Raji (cell line): ENCODE data around the gene PTGR1.

Experiments
- POLR2A ChIP-seq: IDR thresholded peaks from 2 replicates; pipeline ENCODE4 v1.6.1; 2011; ENCODE audit warnings: low read depth, low read length, control low read depth; ENCODE audit not compliant: insufficient read depth

PTGR1 gene

GRCh38 chr9:111628411-111628810 is 29.0 kb upstream of the PTGR1 start:
- no peak for TF ChIP-seq POLR2A

- TF ChIP-seq POLR2A = no peak
Observed at GRCh38 chr9:111627260-111627963, 28.0 kb upstream of the PTGR1 start.

- no peak for TF ChIP-seq POLR2A
Observed at GRCh38 chr9:111622626-111623025, 23.2 kb upstream of the PTGR1 start.

GRCh38 chr9:111621895-111622480 is 22.5 kb upstream of the PTGR1 start:
- no peak for TF ChIP-seq POLR2A

GRCh38 chr9:111615928-111616327 is 16.5 kb upstream of the PTGR1 start:
- no peak for TF ChIP-seq POLR2A

- no peak for TF ChIP-seq POLR2A
Observed at GRCh38 chr9:111613436-111614040, 14.1 kb upstream of the PTGR1 start.

- TF ChIP-seq POLR2A = no peak
Observed at GRCh38 chr9:111610845-111611244, 11.4 kb upstream of the PTGR1 start.

- no peak for TF ChIP-seq POLR2A
Observed at GRCh38 chr9:111610149-111610548, 10.7 kb upstream of the PTGR1 start.

- TF ChIP-seq POLR2A = no peak
Observed at GRCh38 chr9:111605041-111605559, 5.7 kb upstream of the PTGR1 start.

GRCh38 chr9:111604054-111604615 is 4.7 kb upstream of the PTGR1 start:
- no peak for TF ChIP-seq POLR2A

- no peak for TF ChIP-seq POLR2A
Observed at GRCh38 chr9:111603041-111603440, 3.6 kb upstream of the PTGR1 start.

GRCh38 chr9:111601237-111602018 is 2.0 kb upstream of the PTGR1 start:
- no peak for TF ChIP-seq POLR2A

- TF ChIP-seq POLR2A = no peak
Observed at GRCh38 chr9:111599955-111600343, 502 bp upstream of the PTGR1 start.

- TF ChIP-seq POLR2A = no peak
Observed at GRCh38 chr9:111598733-111599091, 735 bp downstream of the PTGR1 start.
